CD4-positive, alpha-beta T cell treated with Interferon gamma for 1 hour (primary cell): ENCODE results near the gene RBM26.

Experiments
- DNase-seq: peaks from one replicate; pipeline ENCODE4 v3.0.0-alpha.2; 2020

The RBM26 gene

DNA sequence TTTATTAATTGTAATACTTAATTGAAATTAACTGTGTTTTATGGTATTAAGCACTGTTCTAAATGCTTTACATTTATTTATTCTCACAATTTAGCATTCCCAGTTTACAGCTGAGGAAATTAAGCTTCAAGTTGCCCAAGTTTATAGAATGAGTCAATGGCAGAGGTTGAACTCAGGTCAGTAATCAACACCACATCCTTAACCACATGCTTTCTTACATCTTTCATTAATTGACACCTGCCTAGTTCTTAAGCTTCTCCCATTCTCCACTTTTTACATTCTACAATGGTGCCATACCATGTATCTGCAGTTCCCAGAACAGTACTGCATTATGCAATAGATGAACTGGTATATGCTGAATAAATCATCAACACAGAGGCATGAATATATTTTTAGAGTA is 11.7 kb upstream of the RBM26 start:
- DNase-seq, result no peak

DNA sequence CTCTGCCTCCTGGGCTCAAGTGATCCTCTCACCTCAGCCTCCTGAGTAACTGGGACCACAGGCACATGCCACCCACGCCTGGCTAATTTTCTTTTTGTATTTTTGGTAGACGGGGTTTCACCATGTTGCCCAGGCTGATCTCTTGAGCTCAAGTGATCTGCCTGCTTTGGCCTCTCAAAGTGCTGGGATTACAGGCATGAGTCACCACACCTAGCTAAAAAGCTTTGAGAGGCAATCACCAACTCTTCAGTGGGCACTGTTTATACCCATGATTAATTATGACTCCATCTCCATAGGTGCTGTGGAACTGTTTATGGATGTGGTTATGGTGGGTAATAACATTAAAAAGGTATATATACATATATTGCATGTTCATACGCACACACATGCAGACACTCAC is 7.5 kb upstream of the RBM26 start:
- DNase-seq, result no peak

DNA sequence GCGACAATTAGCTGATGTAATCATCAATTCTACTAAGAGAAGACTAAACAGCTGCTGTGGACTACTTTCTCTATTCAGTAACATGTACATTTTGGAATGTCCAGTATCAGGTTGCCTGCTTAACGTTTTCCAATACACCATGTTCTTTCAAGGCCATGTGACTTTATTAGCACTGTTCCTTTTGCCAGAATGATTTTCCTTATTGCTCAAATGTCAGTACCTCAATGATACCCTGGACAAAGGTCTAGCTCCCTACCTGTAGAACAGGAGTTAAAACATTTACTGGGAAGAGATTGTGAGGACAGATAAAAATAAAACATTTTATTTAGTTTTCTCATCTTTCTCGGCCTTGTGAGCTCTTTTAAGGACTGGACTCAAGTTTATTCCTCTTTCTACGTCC is 3.8 kb upstream of the RBM26 start:
- DNase-seq, result no peak

DNA sequence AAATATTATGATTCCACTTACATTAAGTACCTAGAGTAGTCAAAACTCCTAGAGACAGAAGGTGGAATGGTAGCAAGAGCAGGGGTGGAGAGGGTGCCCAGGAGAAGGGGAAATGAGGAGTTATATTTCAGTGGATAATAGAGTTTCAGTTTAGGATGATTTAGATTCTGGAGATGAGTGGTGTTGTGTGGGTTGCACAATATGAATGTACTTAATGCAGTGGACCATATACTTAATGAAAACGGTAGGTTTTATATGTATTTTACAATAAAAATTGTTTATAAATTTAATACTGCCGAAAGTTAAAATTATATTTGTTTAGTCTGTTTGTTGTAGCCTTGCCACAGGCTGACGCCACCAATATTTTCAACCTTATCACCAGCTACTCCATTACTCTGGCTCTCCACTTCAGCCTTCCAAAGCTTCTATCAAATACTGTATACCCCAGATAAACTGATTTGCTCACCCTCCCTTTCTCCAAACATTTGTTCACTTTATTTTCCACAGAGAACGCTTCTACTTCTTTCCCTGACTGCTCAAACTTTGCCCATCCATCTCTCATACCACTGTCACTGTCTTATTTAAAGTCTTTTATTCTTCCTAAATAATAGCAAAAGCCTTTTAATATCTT is 1.4 kb upstream of the RBM26 start:
- DNase-seq, result no peak

DNA sequence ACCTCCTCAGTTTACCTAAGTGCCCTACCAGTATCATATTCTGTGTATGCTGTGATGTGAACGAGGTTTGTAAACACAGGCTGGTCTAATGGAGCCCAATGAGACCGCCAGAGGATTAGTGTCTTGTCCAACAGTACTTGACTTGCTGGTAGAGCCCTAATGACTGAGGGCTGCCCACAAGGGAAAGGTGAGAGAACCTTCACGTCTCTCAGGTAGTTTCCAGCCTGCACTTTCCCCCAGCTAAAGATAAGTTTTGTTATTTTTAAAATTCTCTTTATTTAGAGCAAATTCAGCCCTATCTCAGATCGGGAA is 498 bp upstream of the RBM26 start:
- DNase-seq, result no peak

DNA sequence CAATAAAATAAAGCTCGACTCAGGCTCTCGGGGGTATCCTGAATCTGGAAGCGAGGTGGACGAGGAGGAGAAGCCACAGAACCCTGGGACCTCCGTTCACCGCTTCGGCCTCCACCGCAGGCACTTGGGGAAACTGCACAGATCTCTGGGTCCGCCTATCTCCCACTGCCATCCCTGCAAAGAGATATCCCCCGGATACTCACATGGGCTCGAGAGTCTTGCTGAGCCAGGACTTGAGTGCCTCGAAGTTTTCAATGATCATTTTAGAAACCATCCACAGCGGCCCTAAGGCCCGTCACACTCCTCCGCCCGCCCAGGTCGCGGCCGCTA is 589 bp downstream of the RBM26 start:
- no peak for DNase-seq

DNA sequence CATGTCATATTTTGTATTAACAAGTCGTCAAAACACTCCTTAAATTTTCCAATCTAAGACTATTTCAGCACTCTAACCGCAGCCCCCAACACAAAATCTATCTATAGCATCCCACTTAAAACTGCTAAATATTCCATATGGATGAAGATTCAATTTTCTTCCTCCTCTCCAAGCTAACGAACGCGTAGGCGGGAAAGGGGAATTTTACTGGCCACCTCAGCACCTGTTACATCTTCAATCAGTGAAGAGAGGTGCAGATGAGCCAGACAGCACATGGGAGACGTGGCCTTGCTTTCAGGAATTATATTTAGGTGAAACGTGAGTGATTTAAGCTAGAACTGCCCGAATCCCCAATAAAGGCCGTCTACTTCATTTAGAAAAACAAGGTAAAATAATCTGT is 1.1 kb downstream of the RBM26 start:
- no peak for DNase-seq

DNA sequence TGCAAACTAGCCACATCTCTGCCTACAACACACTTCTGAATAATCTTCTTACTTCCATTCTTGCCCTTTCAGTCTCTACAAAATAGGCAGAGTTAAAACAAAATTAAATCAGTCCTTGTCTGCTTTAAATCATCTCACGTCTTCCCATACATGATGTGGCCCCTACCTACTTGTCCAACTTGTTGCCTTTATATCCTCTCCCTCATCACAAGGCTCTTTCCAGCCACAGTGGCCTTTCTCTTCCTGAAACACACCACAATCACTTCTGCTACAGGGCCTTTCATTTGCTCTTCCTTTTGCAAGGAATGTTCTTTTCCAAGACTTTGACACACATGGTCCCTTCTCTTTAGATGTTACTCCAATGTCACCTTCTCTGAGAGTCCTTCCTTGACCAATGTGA is 1.7 kb downstream of the RBM26 start:
- no peak for DNase-seq

DNA sequence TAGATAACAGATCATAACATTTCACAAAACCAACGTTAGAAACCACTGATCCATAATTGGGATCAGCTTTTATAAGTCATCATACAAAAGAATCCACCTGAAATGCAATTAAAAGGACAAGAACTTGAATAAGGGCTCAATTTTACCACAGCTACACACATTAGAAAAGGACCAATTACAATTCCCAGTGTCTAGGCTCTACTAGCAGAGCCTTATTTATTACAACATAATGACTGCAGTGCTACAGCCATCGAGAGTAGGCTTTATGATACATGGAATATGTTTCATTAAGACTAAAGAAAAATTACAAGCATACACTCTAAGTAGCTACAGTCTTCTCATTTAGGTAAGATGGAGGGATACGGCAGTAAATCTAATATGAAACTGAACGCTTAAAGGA is 2.9 kb downstream of the RBM26 start:
- no peak for DNase-seq

DNA sequence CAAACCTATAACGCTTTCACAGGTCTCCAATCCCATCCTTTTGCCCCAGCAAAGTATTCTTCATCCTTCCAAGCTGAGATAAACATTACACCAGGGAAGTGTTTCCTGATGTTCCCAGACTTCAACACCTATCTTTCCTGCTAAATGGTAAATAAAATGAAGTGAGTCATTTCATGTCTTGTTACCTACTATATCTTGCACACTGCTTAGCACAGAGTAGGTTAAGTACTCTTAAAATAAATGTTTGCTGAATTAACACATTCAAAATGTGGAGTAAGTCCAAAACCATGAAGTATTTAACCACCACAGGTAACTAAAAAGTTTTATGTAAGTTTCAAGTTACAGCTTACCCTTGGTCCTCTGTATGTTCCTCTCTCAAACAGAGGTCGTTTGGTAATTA is 3.4 kb downstream of the RBM26 start:
- DNase-seq, result no peak

DNA sequence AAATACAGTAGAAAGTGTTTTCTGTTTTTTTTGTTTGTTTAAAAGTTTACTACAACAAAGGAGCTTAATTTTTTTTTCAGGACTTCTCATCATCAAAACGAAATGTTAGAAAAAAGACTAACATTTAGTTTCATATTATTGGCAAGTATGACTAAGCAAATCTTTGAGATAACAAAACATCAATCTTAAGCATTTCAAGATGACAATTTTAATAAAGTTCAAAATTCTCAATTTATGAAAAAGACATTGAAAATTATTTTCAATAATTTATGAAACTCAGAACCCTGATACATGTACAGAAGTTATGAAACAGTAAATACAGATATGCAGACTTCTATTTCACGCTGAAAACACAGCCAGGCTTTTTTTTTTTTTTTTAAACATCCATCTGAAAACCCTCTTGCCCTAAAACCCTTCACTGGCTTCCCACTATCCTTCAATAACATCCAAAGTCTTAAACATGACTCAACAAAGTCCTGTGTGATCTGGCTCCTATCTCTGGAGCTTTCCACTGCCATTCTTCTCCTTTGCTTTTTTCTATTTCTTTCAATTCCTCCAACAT is 3.9 kb downstream of the RBM26 start:
- DNase-seq, result no peak

DNA sequence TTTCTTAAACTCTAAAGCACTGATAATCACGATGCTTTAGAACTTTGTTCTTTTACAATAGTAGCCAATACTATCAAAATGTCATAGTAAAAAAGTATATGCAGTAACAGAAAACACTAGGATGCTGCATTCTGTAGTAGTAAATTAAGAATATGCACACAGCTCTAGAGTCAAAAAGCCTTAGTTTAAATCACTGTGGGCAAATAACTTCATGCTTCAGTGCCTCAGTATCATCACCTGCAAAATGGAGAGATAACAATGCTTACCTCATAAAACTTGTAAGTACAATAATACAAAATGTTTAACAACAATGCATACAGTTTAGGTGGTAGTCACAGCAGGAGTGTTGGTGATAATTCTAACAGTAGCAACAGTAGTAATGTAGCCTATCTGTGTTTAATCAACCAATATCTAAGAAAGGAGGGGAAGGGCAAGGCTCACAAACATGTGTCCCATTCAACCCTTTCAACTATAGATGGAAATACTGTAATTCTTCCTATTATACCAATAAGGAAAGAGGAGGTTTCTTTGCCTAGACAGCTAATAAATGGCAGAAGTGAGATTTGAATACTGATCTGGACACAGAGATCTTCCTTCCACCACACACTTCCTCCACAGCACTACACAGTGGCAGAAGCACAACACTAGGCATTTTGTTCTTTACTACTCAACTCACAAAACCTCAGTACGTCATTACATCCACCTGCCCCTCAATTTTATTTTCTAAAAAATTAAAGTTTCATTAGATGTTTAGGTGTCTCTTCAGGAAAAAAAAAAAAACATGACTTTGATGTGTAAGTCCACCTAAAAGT is 4.6 kb downstream of the RBM26 start:
- no peak for DNase-seq

DNA sequence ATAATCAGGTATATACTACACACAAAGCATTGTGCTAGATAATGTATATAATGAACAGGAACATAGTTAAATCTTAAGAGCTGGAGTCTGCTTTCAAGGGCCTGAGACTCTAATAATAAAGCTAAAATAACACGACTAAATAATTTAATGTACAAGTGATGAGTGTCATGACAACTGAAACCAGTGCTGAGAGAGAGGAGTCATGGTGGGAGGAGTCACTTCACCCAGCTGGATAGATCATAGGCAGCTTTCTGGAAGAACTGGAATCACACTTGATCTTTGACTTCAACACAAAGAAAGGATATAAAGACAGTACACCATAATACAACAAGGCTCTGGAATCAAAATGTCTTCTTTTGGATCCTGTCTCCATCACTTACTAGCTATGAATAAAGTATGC is 7.1 kb downstream of the RBM26 start:
- no peak for DNase-seq

DNA sequence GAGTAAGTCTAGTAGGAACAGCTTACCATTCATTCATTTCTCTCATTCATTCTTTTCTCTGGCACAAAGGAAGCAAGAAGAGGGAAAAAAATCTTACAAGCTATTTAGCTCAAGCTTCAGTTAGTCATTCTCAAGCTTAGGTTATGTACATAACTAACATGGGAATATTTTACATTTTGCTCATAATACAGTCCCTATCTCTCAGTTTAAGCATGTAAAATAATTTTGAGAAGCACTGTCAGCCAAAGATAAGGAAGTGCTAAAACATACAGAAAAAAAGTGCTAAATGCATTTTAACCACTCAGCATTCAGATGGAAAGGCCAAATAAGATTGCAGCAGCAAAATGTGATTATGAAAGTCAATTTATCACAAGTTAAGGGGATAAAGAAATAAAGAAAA is 7.9 kb downstream of the RBM26 start:
- DNase-seq, result no peak

DNA sequence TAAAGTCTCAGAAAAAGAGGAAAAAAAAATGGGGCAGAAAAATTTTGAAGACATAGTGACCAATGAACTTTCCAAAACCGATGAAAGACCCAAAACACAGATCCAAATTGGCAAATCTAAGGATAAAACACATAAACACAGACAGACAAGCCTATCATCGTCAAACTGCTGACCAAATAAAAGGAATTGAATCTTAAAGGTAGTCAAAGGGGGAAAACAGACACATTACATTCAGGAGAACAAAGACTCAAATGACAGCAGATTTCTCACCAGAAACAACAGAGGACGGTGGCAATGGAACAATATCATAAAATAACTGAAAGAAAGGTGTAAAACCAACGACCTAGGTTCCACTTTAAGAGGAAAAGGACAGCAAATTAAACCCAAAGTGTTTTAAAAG is 10.2 kb downstream of the RBM26 start:
- no peak for DNase-seq

DNA sequence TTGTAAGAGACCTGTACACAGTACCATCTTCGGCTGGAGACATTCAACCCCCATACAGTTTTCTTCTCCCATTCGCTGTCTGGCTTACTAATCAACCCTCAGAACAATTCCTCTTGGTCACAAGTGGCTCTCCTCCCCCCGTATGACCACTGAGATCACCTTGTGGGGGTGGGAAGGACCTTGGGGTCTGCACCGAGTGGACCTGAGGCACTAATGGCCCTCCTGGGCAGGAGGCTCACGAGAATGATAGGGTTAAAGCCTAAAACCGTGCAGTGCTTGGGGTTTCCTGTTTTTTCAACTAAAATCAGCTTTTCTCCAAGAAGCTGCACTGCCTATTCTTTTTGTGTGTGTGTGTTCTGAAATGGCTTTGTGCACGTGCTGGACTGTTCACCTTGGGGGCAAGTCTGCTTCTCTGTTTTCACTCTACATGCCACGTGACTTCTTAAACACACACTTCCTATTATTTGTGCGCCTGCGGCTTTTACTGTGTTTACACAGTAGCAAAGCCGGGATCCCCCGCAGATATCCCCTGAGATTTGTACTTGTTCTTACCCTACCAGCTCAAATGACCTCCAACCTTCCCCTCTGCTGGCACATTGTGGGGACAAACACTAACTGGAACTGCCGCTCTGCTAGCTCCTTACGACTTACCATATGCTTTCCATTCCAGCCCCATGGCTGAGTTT is 12.3 kb downstream of the RBM26 start:
- peak; percentile 66 for DNase-seq

DNA sequence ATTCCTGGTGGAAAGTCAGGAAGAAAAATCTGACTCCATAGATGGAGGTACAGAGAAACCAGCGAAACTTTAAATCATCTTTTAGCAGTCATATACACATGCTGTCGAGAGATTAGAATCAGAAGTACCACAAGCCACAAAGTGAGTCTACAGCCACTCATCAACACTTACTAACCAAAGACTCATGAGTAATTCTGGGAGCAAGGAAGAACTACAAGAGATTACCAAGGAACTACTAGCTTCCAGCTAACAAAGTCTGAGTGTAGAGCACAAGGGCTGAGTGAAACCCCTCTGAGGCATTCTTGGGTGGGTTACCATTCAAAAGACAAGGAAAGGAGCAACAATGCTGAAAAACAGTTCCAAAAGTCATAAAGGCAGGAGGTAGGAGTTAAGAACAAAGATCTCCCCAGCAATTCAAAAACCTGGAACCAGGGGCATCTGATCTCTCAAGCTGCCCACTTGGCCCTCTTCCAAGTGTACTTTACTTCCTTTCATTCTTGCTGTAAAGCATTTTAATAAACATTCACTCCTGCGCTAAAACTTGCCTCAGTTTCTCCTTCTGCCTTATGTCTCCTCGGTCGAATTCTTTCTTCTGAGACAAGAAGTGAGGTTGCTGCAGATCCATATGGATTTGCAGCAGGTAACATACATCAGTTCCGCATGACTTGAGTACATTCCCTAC is 13.0 kb downstream of the RBM26 start:
- DNase-seq, result no peak

DNA sequence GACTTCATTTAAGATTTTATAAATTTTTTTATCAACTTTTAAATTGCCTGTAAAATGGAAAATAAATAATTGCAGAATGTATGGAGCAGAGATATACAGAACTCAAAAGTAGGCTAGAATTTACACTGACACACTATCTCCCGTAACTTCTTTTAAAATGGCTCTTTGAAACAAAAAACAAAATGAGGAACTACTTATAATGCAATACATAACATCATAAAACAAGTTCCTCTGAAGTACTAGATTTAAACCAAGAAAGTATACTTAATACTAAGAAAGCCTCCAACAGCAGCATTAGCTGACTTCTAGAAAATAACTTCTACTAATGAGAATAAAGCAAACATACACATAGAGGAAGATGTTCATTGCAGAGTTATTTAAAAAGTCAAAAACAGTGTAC is 17.0 kb downstream of the RBM26 start:
- no peak for DNase-seq

DNA sequence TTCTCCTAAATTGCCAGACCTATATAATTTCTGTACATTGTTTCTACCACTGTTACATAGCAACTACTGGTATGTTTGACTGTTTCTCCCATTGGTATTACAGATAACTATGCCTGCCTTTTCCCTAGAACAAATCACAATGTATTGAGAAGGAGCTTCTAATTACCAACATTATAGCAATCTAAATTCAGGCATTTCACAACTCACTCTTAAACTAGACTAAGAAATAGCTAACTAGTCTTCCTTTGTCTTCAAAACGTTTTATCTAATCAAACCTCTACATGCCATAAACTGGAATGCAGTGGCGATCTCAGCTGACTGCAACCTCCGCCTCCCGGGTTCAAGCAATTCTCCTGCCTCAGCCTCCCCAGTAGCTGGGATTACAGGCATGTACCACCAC is 18.2 kb downstream of the RBM26 start:
- DNase-seq, result no peak

DNA sequence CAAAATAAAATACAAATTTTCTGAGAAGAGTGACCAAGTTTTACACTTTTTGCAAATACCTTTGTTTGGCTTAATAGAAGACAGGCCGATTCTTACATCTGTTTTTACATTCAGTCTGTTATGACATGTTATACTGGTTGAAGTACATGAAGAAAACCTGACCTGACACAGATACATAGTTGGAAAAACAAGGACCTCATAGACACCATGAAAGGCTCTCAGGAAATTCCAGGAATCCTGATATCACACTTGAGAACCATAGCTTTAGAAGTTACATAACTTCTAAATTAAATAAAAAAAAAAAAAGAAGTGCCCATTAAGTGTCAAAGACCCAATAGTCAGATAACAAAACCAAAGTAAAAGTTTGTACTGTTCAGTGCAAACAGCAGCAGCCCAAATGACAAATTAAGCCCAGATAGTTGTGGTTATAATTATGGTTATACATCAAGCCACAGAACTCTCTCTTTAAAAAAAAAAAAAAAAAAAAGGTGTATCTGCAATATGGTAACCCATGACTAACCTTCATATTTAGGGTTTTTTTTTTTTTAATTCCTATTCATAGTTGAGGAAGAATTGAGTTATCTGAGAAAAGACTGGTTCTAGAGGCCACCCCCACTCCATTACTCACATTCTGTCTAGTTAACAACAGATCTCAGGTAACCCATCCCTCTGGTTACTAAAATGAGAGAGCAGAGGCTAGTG is 19.8 kb downstream of the RBM26 start:
- no peak for DNase-seq

DNA sequence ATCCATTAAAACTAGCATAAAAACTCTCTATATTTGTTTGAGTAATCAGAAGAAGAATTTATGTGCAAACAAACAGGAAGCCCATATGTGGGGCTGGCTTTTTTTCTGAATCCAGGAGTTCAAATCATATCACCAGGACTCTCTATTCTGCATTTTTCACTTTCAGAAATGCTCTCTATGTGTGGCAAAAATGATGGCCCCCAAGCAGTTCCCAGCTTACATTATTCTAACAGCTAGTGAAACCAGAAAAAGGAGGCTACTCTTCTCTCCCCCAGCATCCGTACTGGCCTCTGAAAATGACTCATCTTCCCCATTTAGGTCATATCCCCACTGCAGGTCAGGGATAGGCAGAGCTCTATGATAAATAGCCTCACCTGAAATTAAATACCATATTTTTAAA is 20.4 kb downstream of the RBM26 start:
- no peak for DNase-seq

DNA sequence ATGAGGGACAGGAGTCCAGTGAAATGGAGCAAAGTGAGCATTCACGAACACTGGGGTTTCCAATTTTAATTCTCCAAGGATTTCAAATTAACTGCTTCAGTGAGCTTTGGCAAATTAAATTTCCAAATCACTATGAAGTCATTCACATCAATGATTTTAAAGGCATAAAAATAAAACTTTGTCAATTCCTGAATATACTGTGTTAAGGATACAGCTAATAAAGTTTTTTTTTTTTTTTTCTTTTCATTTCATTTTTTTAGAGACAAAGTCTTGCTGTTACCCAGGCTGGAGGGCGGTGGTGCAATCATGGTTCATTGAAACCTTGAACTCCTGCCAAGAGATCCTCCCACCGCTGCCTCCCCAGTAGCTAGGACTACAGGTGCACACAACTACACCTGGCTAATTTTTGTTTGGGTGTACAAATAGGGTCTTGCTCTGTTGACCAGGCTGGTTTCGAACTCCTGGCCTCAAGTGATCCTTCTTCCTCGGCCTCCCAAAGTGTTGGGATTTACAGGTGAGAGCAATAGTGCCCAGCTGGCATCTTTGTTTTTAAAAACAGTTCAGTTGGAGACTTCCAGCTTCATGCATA is 21.9 kb downstream of the RBM26 start:
- no peak for DNase-seq
